Panc1 (cell line): Measurements from ENCODE around the gene REXO2.

ENCODE experiments used
- TCF7L2 ChIP-seq: IDR thresholded peaks from 2 replicates; pipeline ENCODE4 v1.6.1; 2011; ENCODE audit warnings: mild to moderate bottlenecking, low read depth, low read length, inconsistent platforms
- TF ChIP-seq, protein P1 (sequence below): fragments of 450-650 bp; IDR thresholded peaks from 2 replicates; pipeline ENCODE4 v1.5.1; 2017; ENCODE audit warnings: mild to moderate bottlenecking

DNA sequence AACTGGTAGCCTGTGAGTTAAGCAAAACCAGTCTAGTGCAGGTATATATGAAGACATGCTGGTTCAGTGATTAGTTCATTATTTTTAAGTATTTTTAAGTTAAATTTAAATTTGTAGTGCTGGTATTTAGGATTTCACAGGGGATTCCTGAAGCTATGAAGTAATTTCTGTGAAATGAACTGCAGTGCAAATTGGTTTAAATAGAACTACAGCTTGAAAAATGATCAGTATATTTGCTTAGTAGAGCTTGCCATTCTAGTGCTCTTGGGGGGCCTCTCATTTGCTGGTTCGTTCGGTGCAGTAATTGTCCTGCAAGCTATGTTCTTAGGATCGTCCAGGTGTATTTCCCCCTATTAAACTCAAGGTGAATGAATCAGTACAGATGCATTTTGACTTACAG is 13.1 kb downstream of the REXO2 start:
- TF ChIP-seq TCF7L2, result no peak
- TF ChIP-seq, protein P1, sequence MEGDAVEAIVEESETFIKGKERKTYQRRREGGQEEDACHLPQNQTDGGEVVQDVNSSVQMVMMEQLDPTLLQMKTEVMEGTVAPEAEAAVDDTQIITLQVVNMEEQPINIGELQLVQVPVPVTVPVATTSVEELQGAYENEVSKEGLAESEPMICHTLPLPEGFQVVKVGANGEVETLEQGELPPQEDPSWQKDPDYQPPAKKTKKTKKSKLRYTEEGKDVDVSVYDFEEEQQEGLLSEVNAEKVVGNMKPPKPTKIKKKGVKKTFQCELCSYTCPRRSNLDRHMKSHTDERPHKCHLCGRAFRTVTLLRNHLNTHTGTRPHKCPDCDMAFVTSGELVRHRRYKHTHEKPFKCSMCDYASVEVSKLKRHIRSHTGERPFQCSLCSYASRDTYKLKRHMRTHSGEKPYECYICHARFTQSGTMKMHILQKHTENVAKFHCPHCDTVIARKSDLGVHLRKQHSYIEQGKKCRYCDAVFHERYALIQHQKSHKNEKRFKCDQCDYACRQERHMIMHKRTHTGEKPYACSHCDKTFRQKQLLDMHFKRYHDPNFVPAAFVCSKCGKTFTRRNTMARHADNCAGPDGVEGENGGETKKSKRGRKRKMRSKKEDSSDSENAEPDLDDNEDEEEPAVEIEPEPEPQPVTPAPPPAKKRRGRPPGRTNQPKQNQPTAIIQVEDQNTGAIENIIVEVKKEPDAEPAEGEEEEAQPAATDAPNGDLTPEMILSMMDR, result no peak
